HFF-Myc (cell line): ENCODE results near the gene REG4.
"Not testable (repeated sequence)": the region's sequence is repeated elsewhere in the genome, so short reads cannot be mapped to it uniquely, and the experiment has no call there.

Source experiments
- DNase-seq: peaks from one replicate; pipeline ENCODE4 v3.0.0-alpha.2; 2011; ENCODE audit warnings: low read depth; ENCODE audit errors: extremely low read depth
- H3K4me3 ChIP-seq: replicated peaks from 2 replicates; pipeline ENCODE4 v1.5.1; 2011; ENCODE audit warnings: low read depth, mild to moderate bottlenecking, control low read depth, low read length
- CTCF ChIP-seq: IDR thresholded peaks from 2 replicates; pipeline ENCODE4 v1.5.1; 2012; ENCODE audit warnings: mild to moderate bottlenecking, low read depth, low read length, control low read depth; ENCODE audit errors: missing control alignments

REG4 gene

GRCh38 chr1:119811387-119811786 lies at the start of gene REG4:
Gene REG4 (minus strand): TSS chr1:119811460. CDS start chr1:119808769, 2,691 bp downstream.
- TF ChIP-seq CTCF = no peak
- no peak within 1 kb of the TSS for H3K4me3 ChIP-seq
- DNase-seq = no peak

GRCh38 chr1:119859647-119860046 lies 48.4 kb upstream of the REG4 start:
- DNase-seq = peak; percentile 42
- no peak overlapping the region for H3K4me3 ChIP-seq

GRCh38 chr1:119858556-119859214 lies 47.4 kb upstream of the REG4 start:
- DNase-seq, H3K4me3 ChIP-seq: not testable (repeated sequence)

More at GRCh38 chr1:119859647-119860046, 48.4 kb upstream of the REG4 start:
- TF ChIP-seq CTCF = no peak

- H3K4me3 ChIP-seq = no peak overlapping the region
- TF ChIP-seq CTCF = no peak
- no peak for DNase-seq
These were observed 46.9 kb upstream of the REG4 start for GRCh38 chr1:119858126-119858525.

- no peak overlapping the region for H3K4me3 ChIP-seq
- DNase-seq = no peak
- no peak for TF ChIP-seq CTCF
These were observed 41.9 kb upstream of the REG4 start for GRCh38 chr1:119853155-119853554.

GRCh38 chr1:119844206-119844605 lies 32.9 kb upstream of the REG4 start:
- not testable (repeated sequence) for DNase-seq, H3K4me3 ChIP-seq
- peak; percentile 48 for TF ChIP-seq CTCF

GRCh38 chr1:119841306-119841705 lies 30.0 kb upstream of the REG4 start:
- DNase-seq = no peak
- H3K4me3 ChIP-seq = no peak overlapping the region
- no peak for TF ChIP-seq CTCF
